Fibroblast of peridontal ligament (primary cell): ENCODE data around the gene CCL1.

Experiments
- DNase-seq: peaks from one replicate; pipeline ENCODE4 v3.0.0-alpha.2; 2010; ENCODE audit errors: extremely low read depth

CCL1 gene

GRCh38 chr17:34383216-34383615, 20.2 kb upstream of the CCL1 start:
- DNase-seq: no peak

DNA sequence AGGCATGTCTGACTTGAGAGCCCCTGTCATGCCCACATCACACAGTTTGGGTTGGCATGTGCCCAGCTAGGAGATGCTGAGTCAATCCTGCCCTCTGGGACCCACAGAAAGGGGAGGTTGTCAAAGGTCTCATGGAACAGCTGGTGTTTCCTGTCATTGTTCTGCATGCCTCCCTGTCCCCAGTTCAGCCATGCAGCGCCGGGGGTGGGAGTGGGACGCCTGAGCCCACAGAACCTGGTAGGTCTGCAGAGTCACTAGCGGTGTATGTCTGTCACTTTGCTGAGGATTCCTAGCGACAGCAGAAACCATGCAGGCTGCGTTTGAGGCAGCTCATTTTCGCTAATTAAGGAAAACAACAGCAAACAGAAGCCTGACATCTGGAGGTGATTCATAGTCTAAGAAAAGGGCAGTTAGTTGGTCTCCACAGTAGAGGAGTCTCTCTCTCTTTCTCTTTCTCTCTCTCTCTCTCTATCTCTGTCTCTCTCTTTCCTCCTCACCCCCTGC, 19.6 kb upstream of the CCL1 start:
- no peak for DNase-seq

GRCh38 chr17:34379868-34380267, 16.8 kb upstream of the CCL1 start:
- no peak for DNase-seq

- no peak for DNase-seq
Observed at GRCh38 chr17:34378664-34379101, 15.7 kb upstream of the CCL1 start.

- no peak for DNase-seq
Observed at GRCh38 chr17:34377078-34377823, 14.2 kb upstream of the CCL1 start.

- no peak for DNase-seq
Observed at GRCh38 chr17:34375426-34375997, 12.5 kb upstream of the CCL1 start.

- DNase-seq: no peak
Observed at GRCh38 chr17:34374457-34374856, 11.4 kb upstream of the CCL1 start.

- no peak for DNase-seq
Observed at GRCh38 chr17:34371405-34372100, 8.5 kb upstream of the CCL1 start.

GRCh38 chr17:34370997-34371395, 8.0 kb upstream of the CCL1 start:
- DNase-seq: no peak

GRCh38 chr17:34370376-34370996, 7.5 kb upstream of the CCL1 start:
- DNase-seq: no peak

DNA sequence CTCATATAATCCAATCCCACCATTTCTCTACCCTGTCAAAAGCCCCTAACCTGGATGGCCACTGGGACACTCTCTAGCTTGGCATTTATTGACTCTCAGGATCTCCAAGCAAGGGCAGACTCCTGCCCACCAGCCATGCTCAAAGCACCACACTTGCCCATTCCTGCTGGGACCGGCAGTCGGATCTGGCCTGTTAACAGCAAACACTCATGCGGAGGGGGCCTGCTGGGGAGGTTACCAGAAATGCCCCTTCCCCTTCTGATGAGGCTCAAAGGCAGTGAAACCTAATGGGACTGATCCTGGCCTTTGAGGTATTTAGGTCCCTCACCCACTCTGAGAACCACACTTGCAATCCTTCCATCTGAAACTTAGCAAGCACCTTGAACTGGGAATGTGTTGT, 6.5 kb upstream of the CCL1 start:
- DNase-seq: no peak

- no peak for DNase-seq
Observed at GRCh38 chr17:34368946-34369500, 6.0 kb upstream of the CCL1 start.

DNA sequence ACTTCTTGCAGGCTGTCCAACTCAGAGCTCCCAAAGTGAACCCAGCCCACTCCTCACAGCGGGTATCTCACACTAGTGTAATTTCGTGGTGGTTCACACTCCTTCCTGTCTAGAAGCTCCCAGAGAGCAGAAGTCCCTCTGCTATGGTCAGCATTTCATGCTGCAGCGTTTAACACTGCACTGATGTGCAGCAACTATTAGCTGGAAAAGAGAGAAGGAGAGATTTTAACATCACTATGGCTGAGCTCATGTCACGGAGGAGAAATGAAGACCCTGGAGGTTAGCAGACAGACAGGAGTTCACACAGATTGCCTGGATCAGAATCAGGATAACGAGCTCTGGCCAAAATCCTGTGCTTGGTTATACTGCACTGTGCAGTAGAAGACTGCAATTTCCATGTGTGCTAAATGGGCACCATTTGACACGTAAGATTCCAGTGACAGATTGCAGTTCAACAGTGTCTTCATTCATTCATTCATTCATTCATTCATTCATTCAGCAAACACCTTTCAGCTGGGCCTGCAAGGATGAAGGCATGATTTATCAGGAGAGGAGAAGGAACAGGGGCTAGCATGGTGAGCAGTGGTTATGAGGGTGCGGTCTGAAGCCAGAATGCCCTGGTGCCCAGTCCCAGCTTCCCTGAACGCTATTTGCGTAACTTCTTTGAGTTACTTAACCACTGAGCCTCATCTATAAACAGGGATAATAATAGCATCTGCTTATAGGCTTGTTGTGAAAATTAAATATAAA, 5.3 kb upstream of the CCL1 start:
- no peak for DNase-seq

- no peak for DNase-seq
Observed at GRCh38 chr17:34367486-34368195, 4.6 kb upstream of the CCL1 start.

- DNase-seq: no peak
Observed at GRCh38 chr17:34366529-34367107, 3.6 kb upstream of the CCL1 start.

- DNase-seq: no peak
Observed at GRCh38 chr17:34366010-34366409, 3.0 kb upstream of the CCL1 start.

- no peak for DNase-seq
Observed at GRCh38 chr17:34365340-34365739, 2.3 kb upstream of the CCL1 start.

DNA sequence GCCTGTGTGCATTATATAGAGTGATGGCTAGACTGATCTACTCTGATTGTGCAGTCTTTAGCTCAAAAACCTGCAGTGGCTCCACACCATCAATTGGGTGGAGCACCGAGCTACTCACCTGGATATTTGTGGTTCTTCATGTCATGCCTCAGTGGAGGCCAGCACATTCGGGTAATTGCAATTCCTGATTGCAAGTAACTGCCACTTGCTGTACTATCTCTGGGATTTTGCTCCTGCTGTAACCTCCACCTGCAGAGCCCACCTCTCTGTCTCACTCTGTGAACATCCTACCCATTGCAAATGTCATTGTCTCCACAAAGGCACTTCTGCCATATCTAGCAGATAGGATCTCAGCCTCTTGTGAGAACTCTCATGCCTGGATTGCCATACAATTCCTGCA, 1.7 kb upstream of the CCL1 start:
- DNase-seq: no peak

GRCh38 chr17:34361478-34362061, 1.5 kb downstream of the CCL1 start:
- DNase-seq: peak; percentile 81
